ENCODE data around the gene VGLL4.
A peak's percentile ranks its signal among the peaks of the same experiment; 100 is the strongest.

DNA sequence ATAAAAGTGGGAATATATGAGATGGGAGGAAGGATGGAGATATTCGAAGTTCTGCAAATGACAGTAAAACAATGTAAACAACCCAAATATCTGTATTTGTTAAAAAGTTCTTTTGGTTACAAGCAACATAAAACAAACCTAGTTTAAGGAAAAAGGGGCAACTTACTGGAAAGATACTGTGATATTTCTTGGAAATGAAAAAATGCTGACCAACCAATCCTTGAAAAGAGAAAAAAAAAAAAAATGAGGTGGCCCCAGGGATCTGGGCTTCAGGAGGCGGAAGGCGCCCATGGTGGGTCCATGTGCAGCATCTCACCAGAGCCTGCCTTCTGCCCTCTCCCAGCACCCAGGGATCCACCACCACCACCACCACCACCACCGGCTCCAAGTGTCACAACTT is 59.1 kb downstream of the VGLL4 start:
- TF ChIP-seq MAFK (IDR thresholded peaks at IDR 0.05; ENCODE audit: partially characterized antibody) (peak; percentile 56), EP300 (IDR thresholded peaks at IDR 0.05) (no peak), BHLHE40 (IDR thresholded peaks at IDR 0.05; ENCODE audit: low read depth, low read length) (no peak), KDM1A (IDR thresholded peaks at IDR 0.05; ENCODE audit: low read depth) (no peak), JUNB (IDR thresholded peaks at IDR 0.05) (no peak), ZC3H11A (IDR thresholded peaks at IDR 0.05) (no peak), MAZ (IDR thresholded peaks at IDR 0.05; ENCODE audit: borderline replicate concordance, low read depth, low read length) (no peak), NPAS2 (CRISPR knock-in tag; IDR thresholded peaks at IDR 0.05; ENCODE audit: borderline replicate concordance) (no peak), HOXB13 (CRISPR knock-in tag; IDR thresholded peaks at IDR 0.05; ENCODE audit: low read depth) (no peak), HDAC2 (IDR thresholded peaks at IDR 0.05) (no peak), POLR2A (IDR thresholded peaks at IDR 0.05; ENCODE audit: low read length) (no peak)
- TF ChIP-seq, protein P1, sequence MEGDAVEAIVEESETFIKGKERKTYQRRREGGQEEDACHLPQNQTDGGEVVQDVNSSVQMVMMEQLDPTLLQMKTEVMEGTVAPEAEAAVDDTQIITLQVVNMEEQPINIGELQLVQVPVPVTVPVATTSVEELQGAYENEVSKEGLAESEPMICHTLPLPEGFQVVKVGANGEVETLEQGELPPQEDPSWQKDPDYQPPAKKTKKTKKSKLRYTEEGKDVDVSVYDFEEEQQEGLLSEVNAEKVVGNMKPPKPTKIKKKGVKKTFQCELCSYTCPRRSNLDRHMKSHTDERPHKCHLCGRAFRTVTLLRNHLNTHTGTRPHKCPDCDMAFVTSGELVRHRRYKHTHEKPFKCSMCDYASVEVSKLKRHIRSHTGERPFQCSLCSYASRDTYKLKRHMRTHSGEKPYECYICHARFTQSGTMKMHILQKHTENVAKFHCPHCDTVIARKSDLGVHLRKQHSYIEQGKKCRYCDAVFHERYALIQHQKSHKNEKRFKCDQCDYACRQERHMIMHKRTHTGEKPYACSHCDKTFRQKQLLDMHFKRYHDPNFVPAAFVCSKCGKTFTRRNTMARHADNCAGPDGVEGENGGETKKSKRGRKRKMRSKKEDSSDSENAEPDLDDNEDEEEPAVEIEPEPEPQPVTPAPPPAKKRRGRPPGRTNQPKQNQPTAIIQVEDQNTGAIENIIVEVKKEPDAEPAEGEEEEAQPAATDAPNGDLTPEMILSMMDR (IDR thresholded peaks at IDR 0.05): no peak
- TF ChIP-seq, protein P2, sequence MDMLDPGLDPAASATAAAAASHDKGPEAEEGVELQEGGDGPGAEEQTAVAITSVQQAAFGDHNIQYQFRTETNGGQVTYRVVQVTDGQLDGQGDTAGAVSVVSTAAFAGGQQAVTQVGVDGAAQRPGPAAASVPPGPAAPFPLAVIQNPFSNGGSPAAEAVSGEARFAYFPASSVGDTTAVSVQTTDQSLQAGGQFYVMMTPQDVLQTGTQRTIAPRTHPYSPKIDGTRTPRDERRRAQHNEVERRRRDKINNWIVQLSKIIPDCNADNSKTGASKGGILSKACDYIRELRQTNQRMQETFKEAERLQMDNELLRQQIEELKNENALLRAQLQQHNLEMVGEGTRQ (IDR thresholded peaks at IDR 0.05): no peak
- TF ChIP-seq, protein P3, sequence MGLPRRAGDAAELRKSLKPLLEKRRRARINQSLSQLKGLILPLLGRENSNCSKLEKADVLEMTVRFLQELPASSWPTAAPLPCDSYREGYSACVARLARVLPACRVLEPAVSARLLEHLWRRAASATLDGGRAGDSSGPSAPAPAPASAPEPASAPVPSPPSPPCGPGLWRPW (IDR thresholded peaks at IDR 0.05): no peak

All from A549 (cell line).